Fibroblast of lung (primary cell): ENCODE data around the gene SPOCK1. TPM values are rescaled to one million over a fixed set of nuclear protein-coding genes. Genes with fewer than 3 reads are reported as not detected.

Experiments
- DNase-seq, 2 donors: peaks; one replicate each; pipeline versions ENCODE4 v3.0.0 to v3.0.0-alpha.2; 2010; ENCODE audit warnings: low read depth in 2 of 2
- H2AFZ ChIP-seq: 2 replicates; pipeline ENCODE4 v1.5.1; 2012; ENCODE audit warnings: low read length, control low read depth, inconsistent platforms
- H3K27ac ChIP-seq: 2 replicates; pipeline ENCODE4 v1.5.1; 2011; ENCODE audit warnings: low read length, control low read depth; ENCODE audit not compliant: insufficient read depth
- H3K27me3 ChIP-seq: 2 replicates; pipeline ENCODE4 v1.5.1; 2011; ENCODE audit warnings: mild to moderate bottlenecking, low read length; ENCODE audit not compliant: control insufficient read depth, insufficient read depth
- H3K36me3 ChIP-seq: 2 replicates; pipeline ENCODE4 v1.5.1; 2011; ENCODE audit warnings: low read length; ENCODE audit not compliant: control insufficient read depth, insufficient read depth
- H3K4me1 ChIP-seq: 2 replicates; pipeline ENCODE4 v1.5.1; 2011; ENCODE audit warnings: low read length; ENCODE audit not compliant: control insufficient read depth, insufficient read depth; ENCODE audit errors: extremely low read depth
- H3K4me2 ChIP-seq: 2 replicates; pipeline ENCODE4 v1.5.1; 2011; ENCODE audit warnings: low read length, control low read depth; ENCODE audit not compliant: insufficient read depth; ENCODE audit errors: extremely low read depth
- H3K4me3 ChIP-seq, 4 experiments: fragments of 200-600 bp in 1 of 4; sonication (generic) in 1 of 4; replicated peaks in 1 of 4; 2 replicates each; pipeline ENCODE4 v1.5.1; 2011 to 2016; ENCODE audit warnings: low read length in 4 of 4, low read depth in 3 of 4, mild to moderate bottlenecking in 3 of 4, control low read depth in 2 of 4, inconsistent platforms in 1 of 4, mixed read lengths in 1 of 4; ENCODE audit not compliant: insufficient read depth in 1 of 4; ENCODE audit errors: control extremely low read depth in 1 of 4
- H3K79me2 ChIP-seq: 2 replicates; pipeline ENCODE4 v1.5.1; 2012; ENCODE audit warnings: mild to moderate bottlenecking, low read length, inconsistent platforms; ENCODE audit not compliant: control insufficient read depth, insufficient read depth
- H3K9ac ChIP-seq: 2 replicates; pipeline ENCODE4 v1.5.1; 2011; ENCODE audit warnings: mild to moderate bottlenecking, low read length, control low read depth; ENCODE audit not compliant: insufficient read depth
- H3K9me3 ChIP-seq: 2 replicates; pipeline ENCODE4 v1.5.1; 2012; ENCODE audit warnings: low read depth, low read length; ENCODE audit not compliant: control insufficient read depth, insufficient read depth
- H4K20me1 ChIP-seq: 2 replicates; pipeline ENCODE4 v1.5.1; 2011; ENCODE audit warnings: low read length; ENCODE audit not compliant: control insufficient read depth, insufficient read depth; ENCODE audit errors: extremely low read depth
- EZH2 ChIP-seq: IDR thresholded peaks from 2 replicates; pipeline ENCODE4 v1.5.1; 2012; ENCODE audit warnings: low read length, control low read depth, mild to moderate bottlenecking; ENCODE audit errors: missing control alignments
- polyA plus RNA-seq, 2 donors: library from polyadenylated mRNA; depleted of rRNA in 1 of 2; stranded (reverse) in 1 of 2; unstranded in 1 of 2; fragments of >200 nt; gene quantifications; 2 replicates each; pipeline ENCODE4 v1.2.1, GENCODE V29; 2011 to 2012; ENCODE audit warnings: missing spikeins in 1 of 2
- total RNA-seq: library from RNA; depleted of rRNA; stranded (reverse); fragments of >200 nt; gene quantifications from 2 replicates; pipeline ENCODE4 v1.2.1, GENCODE V29; 2014
- TF ChIP-seq, protein P1 (sequence below), 2 donors: IDR thresholded peaks in 1 of 2; conservative IDR thresholded peaks in 1 of 2; 1 replicate in 1 of 2; 2 replicates in 1 of 2; pipeline ENCODE4 v1.5.1; 2011 to 2012; ENCODE audit warnings: low read length in 2 of 2, control low read depth in 1 of 2, inconsistent platforms in 1 of 2, low read depth in 1 of 2, mild to moderate bottlenecking in 1 of 2

Gene SPOCK1
- total and polyA plus RNA-seq, 2 donors (not counting 1 experiment from before 2014, with no cell fraction given), result 11.1 to 34.9 TPM

DNA sequence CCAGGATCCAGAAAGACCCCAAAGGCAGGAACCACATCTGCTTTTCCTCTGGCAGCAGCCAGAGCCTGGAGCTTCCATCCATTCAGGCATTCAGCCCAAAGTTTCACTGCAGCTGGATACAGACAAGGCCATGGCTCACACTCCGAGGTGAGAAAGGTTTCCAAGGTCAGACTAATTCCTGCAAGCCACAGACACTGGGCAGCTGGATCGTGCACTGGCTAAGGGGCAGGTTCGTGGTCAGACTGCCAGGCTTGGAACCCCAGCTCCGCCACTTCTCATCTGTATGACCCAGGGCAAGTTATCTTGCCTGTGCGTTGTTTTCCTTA is 36.9 kb downstream of the SPOCK1 start:
- no peaks in the 10 kb centered on the region for H4K20me1 ChIP-seq
- H3K4me3 ChIP-seq, result no peak overlapping the region
- no peak overlapping the region for H3K9ac ChIP-seq
- H3K27me3 ChIP-seq, result no peaks in the 10 kb centered on the region
- DNase-seq, result no peak
- no peak overlapping the region for H3K4me2 ChIP-seq
- no peaks in the 10 kb centered on the region for H3K79me2 ChIP-seq
- no peaks in the 10 kb centered on the region for H3K36me3 ChIP-seq
- no peaks in the 10 kb centered on the region for H3K4me1 ChIP-seq
- H3K27ac ChIP-seq, result no peak overlapping the region
- H2AFZ ChIP-seq, result no peak overlapping the region
- no peaks in the 10 kb centered on the region for H3K9me3 ChIP-seq
- TF ChIP-seq, protein P1, sequence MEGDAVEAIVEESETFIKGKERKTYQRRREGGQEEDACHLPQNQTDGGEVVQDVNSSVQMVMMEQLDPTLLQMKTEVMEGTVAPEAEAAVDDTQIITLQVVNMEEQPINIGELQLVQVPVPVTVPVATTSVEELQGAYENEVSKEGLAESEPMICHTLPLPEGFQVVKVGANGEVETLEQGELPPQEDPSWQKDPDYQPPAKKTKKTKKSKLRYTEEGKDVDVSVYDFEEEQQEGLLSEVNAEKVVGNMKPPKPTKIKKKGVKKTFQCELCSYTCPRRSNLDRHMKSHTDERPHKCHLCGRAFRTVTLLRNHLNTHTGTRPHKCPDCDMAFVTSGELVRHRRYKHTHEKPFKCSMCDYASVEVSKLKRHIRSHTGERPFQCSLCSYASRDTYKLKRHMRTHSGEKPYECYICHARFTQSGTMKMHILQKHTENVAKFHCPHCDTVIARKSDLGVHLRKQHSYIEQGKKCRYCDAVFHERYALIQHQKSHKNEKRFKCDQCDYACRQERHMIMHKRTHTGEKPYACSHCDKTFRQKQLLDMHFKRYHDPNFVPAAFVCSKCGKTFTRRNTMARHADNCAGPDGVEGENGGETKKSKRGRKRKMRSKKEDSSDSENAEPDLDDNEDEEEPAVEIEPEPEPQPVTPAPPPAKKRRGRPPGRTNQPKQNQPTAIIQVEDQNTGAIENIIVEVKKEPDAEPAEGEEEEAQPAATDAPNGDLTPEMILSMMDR (conservative IDR thresholded peaks at IDR 0.05 in 1 of 2, IDR thresholded peaks at IDR 0.05 in 1 of 2; ENCODE audit: low read depth in 1 of 2, low read length in 2 of 2), result no peak
- no peak for TF ChIP-seq EZH2

DNA sequence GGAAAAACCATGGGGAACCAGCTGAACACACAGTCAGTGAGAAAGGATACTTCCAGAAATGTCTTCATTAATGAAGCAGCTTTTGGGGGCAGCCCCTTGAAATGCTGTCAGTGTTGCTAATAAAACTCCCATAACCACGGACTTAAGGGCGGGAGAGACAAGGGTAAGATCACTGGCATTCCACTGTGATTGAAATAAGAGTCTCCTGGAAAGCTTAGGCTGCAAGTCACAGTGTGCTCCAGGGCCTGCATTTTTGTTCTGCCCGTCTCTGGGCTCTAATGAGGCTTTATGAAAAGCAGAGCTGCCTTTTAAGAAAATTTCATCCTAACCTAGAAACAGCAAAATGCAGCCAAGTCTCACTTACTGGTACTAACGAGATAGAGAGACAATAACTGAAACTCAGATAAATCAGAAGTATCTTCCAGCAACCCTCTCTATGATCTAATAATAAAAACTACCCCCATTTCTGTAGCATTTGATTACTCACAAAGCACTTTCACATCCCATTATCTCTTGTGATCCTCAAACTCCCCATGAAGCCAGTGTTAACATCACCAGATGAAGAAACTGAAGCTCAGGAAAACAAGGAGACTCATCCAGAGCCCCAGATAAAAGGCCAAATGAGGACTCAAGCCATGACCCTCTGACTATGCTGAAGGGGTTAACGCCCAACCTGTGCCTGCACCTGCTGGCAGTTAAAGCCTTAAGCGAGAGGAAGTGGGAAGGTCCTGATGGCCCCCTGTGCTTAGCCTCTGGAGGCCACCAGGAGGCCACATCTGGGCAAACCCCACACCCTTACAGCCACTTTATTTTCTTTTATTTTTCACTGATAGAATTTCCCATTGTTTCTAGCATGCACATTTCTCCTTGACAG is 37.5 kb downstream of the SPOCK1 start:
- H4K20me1 ChIP-seq, result no peaks in the 10 kb centered on the region
- no peak for TF ChIP-seq EZH2
- TF ChIP-seq, protein P1 (conservative IDR thresholded peaks at IDR 0.05 in 1 of 2, IDR thresholded peaks at IDR 0.05 in 1 of 2; ENCODE audit: low read depth in 1 of 2, low read length in 2 of 2), result peak in 1 of 2 donors; percentile 8
- peak in 1 of 2 donors; percentile 15 for DNase-seq
- H3K4me2 ChIP-seq, result no peak overlapping the region
- no peak overlapping the region for H2AFZ ChIP-seq
- no peaks in the 10 kb centered on the region for H3K4me1 ChIP-seq
- no peaks in the 10 kb centered on the region for H3K9me3 ChIP-seq
- no peaks in the 10 kb centered on the region for H3K79me2 ChIP-seq
- H3K27me3 ChIP-seq, result no peaks in the 10 kb centered on the region
- no peak overlapping the region for H3K27ac ChIP-seq
- no peaks in the 10 kb centered on the region for H3K36me3 ChIP-seq
- H3K4me3 ChIP-seq, result no peak overlapping the region
- no peak overlapping the region for H3K9ac ChIP-seq

DNA sequence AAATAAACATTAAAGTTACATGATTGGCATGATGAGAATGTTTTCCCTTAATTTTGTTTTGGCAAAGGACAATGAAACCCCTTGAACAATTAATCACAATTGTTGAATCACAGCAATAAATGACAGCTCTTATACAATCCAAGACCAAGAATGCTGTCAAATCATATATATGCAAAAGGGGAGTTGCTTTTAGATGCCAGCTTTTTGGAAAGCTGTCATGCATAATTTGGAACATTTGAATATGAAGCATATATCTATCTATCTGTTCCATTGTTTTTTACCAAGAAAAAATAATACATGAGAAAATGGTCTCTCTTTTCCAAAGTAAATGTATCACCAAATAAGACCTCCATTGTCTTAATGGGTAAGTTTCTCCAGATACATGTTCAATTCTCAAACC is 44.5 kb downstream of the SPOCK1 start:
- Histone ChIP-seq H3K4me1 (no peaks in the 10 kb centered on the region), H3K27ac (no peak overlapping the region), H3K27me3 (no peaks in the 10 kb centered on the region), H3K9me3 (no peaks in the 10 kb centered on the region), H3K4me2 (no peak overlapping the region), H3K36me3 (no peaks in the 10 kb centered on the region), H4K20me1 (no peaks in the 10 kb centered on the region), H2AFZ (no peak overlapping the region), H3K4me3 (no peak overlapping the region), H3K79me2 (no peaks in the 10 kb centered on the region), H3K9ac (no peak overlapping the region)
- no peak for TF ChIP-seq EZH2
- TF ChIP-seq, protein P1 (conservative IDR thresholded peaks at IDR 0.05 in 1 of 2, IDR thresholded peaks at IDR 0.05 in 1 of 2; ENCODE audit: low read depth in 1 of 2, low read length in 2 of 2), result no peak
- DNase-seq, result no peak
